IMR-90 (cell line): ENCODE results near the gene DLGAP4. TPM values are rescaled to one million over a fixed set of nuclear protein-coding genes. Genes with fewer than 3 reads are reported as not detected.
A peak's percentile ranks its signal among the peaks of the same experiment; 100 is the strongest.

Experiments used
- ATAC-seq: fragments of 200-7000 bp; cut with Tn5 transposase; 2 replicates; pipeline ENCODE4 v1.9.1; 2020; ENCODE audit warnings: low read depth, mild to moderate bottlenecking, moderate library complexity
- BruUV-seq: library from RNA; stranded (reverse); fragments of 400-500 nt; replicated peaks from 2 replicates; lab custom pipeline; 2021; lab: Mats Ljungman, UMichigan
- CTCF ChIA-PET: fragments of 300-600 bp; formaldehyde crosslinking; extraction: SDS; loops from one replicate; lab custom pipeline; 2021; ENCODE audit warnings: antibody characterized with exemption; lab: Yijun Ruan, JAX
- POLR2A ChIA-PET: fragments of 300-600 bp; sonication (Branson Sonifier 250); formaldehyde crosslinking; loops from one replicate; lab custom pipeline; 2022; ENCODE audit warnings: antibody characterized with exemption; ENCODE audit not compliant: unreplicated experiment; lab: Charles Lee
- DNase-seq: peaks from one replicate; pipeline ENCODE4 v3.0.0; 2013
- H2AFZ ChIP-seq: replicated peaks from 2 replicates; pipeline ENCODE3; 2013; ENCODE audit warnings: low read length, mild to moderate bottlenecking; ENCODE audit not compliant: poor library complexity
- H2AK5ac ChIP-seq: 2 replicates; pipeline ENCODE4 v1.6.1; 2013; ENCODE audit warnings: low read depth, low read length, inconsistent platforms
- H2AK9ac ChIP-seq: replicated peaks from 2 replicates; pipeline ENCODE3; 2013; ENCODE audit warnings: mild to moderate bottlenecking, low read depth, low read length, moderate library complexity; ENCODE audit not compliant: poor library complexity
- H2BK120ac ChIP-seq: 2 replicates; pipeline ENCODE4 v1.6.1; 2013; ENCODE audit warnings: low read depth, low read length, inconsistent platforms
- H2BK15ac ChIP-seq: 3 replicates; pipeline ENCODE4 v1.6.1; 2013; ENCODE audit warnings: low read depth, low read length, inconsistent platforms
- H2BK20ac ChIP-seq: 2 replicates; pipeline ENCODE4 v1.6.1; 2013; ENCODE audit warnings: low read depth, mild to moderate bottlenecking, inconsistent platforms, low read length, moderate library complexity
- H2BK5ac ChIP-seq: 2 replicates; pipeline ENCODE4 v1.6.1; 2013; ENCODE audit warnings: mild to moderate bottlenecking, low read depth, low read length, inconsistent platforms; ENCODE audit not compliant: poor library complexity, severe bottlenecking
- H3K14ac ChIP-seq: replicated peaks from 2 replicates; pipeline ENCODE4 v1.6.1; 2013; ENCODE audit warnings: low read depth, low read length, inconsistent platforms
- H3K18ac ChIP-seq: 2 replicates; pipeline ENCODE4 v1.6.1; 2013; ENCODE audit warnings: low read depth, low read length, control low read depth
- H3K23ac ChIP-seq: 2 replicates; pipeline ENCODE4 v1.6.1; 2013; ENCODE audit warnings: low read depth, low read length, inconsistent platforms
- H3K27ac ChIP-seq: 2 replicates; pipeline ENCODE4 v1.5.1; 2013; ENCODE audit warnings: mild to moderate bottlenecking, control low read depth, low read length; ENCODE audit not compliant: insufficient read depth
- H3K27me3 ChIP-seq: 2 replicates; pipeline ENCODE4 v1.6.1; 2013; ENCODE audit warnings: low read length; ENCODE audit not compliant: control insufficient read depth, insufficient read depth
- H3K36me3 ChIP-seq: 2 replicates; pipeline ENCODE4 v1.6.1; 2013; ENCODE audit warnings: low read length, mixed read lengths; ENCODE audit not compliant: control insufficient read depth, insufficient read depth
- H3K4ac ChIP-seq: 2 replicates; pipeline ENCODE4 v1.6.1; 2013; ENCODE audit warnings: low read depth, low read length, inconsistent platforms
- H3K4me1 ChIP-seq: 2 replicates; pipeline ENCODE4 v1.6.1; 2013; ENCODE audit warnings: low read length, mixed read lengths; ENCODE audit not compliant: control insufficient read depth, insufficient read depth
- H3K4me2 ChIP-seq: 2 replicates; pipeline ENCODE4 v1.6.1; 2013; ENCODE audit warnings: low read depth, mild to moderate bottlenecking, control low read depth, low read length, moderate library complexity
- H3K4me3 ChIP-seq: 2 replicates; pipeline ENCODE4 v1.5.1; 2013; ENCODE audit warnings: low read depth, mild to moderate bottlenecking, control low read depth, low read length, moderate library complexity; ENCODE audit not compliant: insufficient read depth
- H3K56ac ChIP-seq: 2 replicates; pipeline ENCODE4 v1.6.1; 2013; ENCODE audit warnings: low read length, inconsistent platforms; ENCODE audit not compliant: insufficient read depth; ENCODE audit errors: extremely low read depth
- H3K79me1 ChIP-seq, 2 experiments: 2 replicates each; pipeline ENCODE4 v1.6.1; 2013; ENCODE audit warnings: low read length in 2 of 2, inconsistent platforms in 1 of 2, low read depth in 1 of 2
- H3K9ac ChIP-seq: 2 replicates; pipeline ENCODE4 v1.6.1; 2013; ENCODE audit warnings: low read depth, low read length, control low read depth
- H3K9me1 ChIP-seq: 2 replicates; pipeline ENCODE4 v1.6.1; 2013; ENCODE audit warnings: low read length, inconsistent platforms; ENCODE audit not compliant: insufficient read depth
- H3K9me3 ChIP-seq: 2 replicates; pipeline ENCODE4 v1.6.1; 2013; ENCODE audit warnings: low read length; ENCODE audit not compliant: control insufficient read depth, insufficient read depth
- H4K20me1 ChIP-seq: 2 replicates; pipeline ENCODE4 v1.6.1; 2013; ENCODE audit warnings: low read length, inconsistent platforms; ENCODE audit not compliant: insufficient read depth
- H4K5ac ChIP-seq: 2 replicates; pipeline ENCODE4 v1.6.1; 2013; ENCODE audit warnings: mild to moderate bottlenecking, low read depth, low read length, control low read depth
- H4K8ac ChIP-seq, 2 experiments: 2 replicates each; pipeline ENCODE4 v1.6.1; 2013; ENCODE audit warnings: low read depth in 2 of 2, low read length in 2 of 2, control low read depth in 1 of 2, inconsistent platforms in 1 of 2
- H4K91ac ChIP-seq: 2 replicates; pipeline ENCODE4 v1.6.1; 2013; ENCODE audit warnings: low read depth, low read length, inconsistent platforms; ENCODE audit not compliant: insufficient read depth
- BHLHE40 ChIP-seq: fragments of 150-350 bp; IDR thresholded peaks from 2 replicates; pipeline ENCODE4 v1.6.1; 2016; ENCODE audit warnings: mild to moderate bottlenecking, low read depth, low read length
- CEBPB ChIP-seq: IDR thresholded peaks from 2 replicates; pipeline ENCODE4 v1.6.1; 2012; ENCODE audit warnings: low read depth, low read length, improper control_type of control experiment
- CHD1 ChIP-seq: IDR thresholded peaks from 2 replicates; pipeline ENCODE4 v1.6.1; 2012; ENCODE audit warnings: low read depth, low read length, improper control_type of control experiment
- FOS ChIP-seq: fragments of 150-350 bp; IDR thresholded peaks from 2 replicates; pipeline ENCODE4 v1.6.1; 2016; ENCODE audit warnings: low read depth, low read length
- MAFK ChIP-seq: IDR thresholded peaks from 2 replicates; pipeline ENCODE4 v1.6.1; 2012; ENCODE audit warnings: low read depth, low read length, improper control_type of control experiment
- MAZ ChIP-seq: IDR thresholded peaks from 2 replicates; pipeline ENCODE4 v1.6.1; 2012; ENCODE audit warnings: low read depth, mild to moderate bottlenecking, low read length, improper control_type of control experiment, moderate library complexity, borderline replicate concordance
- NFE2L2 ChIP-seq: fragments of 150-350 bp; IDR thresholded peaks from 2 replicates; pipeline ENCODE4 v1.6.1; 2016; ENCODE audit warnings: low read depth, mild to moderate bottlenecking, low read length
- POLR2A ChIP-seq: IDR thresholded peaks from 2 replicates; pipeline ENCODE4 v1.6.1; 2012; ENCODE audit warnings: mild to moderate bottlenecking, low read depth, low read length
- RCOR1 ChIP-seq: IDR thresholded peaks from 2 replicates; pipeline ENCODE4 v1.6.1; 2012; ENCODE audit warnings: mild to moderate bottlenecking, low read length, improper control_type of control experiment; ENCODE audit not compliant: insufficient replicate concordance
- RFX5 ChIP-seq: IDR thresholded peaks from 2 replicates; pipeline ENCODE4 v1.8.0; 2012; ENCODE audit warnings: low read depth, mild to moderate bottlenecking, low read length, moderate library complexity
- SMC3 ChIP-seq: fragments of 150-350 bp; IDR thresholded peaks from 2 replicates; pipeline ENCODE4 v1.6.1; 2016; ENCODE audit warnings: low read depth, mild to moderate bottlenecking, antibody characterized with exemption, low read length, moderate library complexity
- WGBS, 2 experiments: methylation state at CpG; one replicate each; pipeline versions ENCODE4 v1.1.5 to v1.1.7; 2013; ENCODE audit warnings: missing lambda C conversion rate in 2 of 2; ENCODE audit not compliant: insufficient read length in 1 of 2; ENCODE audit errors: extremely low coverage in 2 of 2; 5-methylcytosine and 5-hydroxymethylcytosine counted together
- dilution Hi-C: fragments of 300-500 bp; cut with HindIII; formaldehyde crosslinking; loops from one replicate; pipeline ENCODE4 v1.14.3; 2018; ENCODE audit warnings: low sequenced_read_pairs; ENCODE audit not compliant: unreplicated experiment
- in situ Hi-C: fragments of 300-500 bp; cut with MboI; formaldehyde crosslinking; loops from 3 replicates; pipeline ENCODE4 v1.14.3; 2019; ENCODE audit warnings: low sequenced_read_pairs, inconsistent platforms, mixed read lengths
- intact Hi-C: fragments of 100-400 bp; cut with micrococcal nuclease; formaldehyde crosslinking; loops from 2 replicates; pipeline ENCODE4 v1.10.0; 2022
- polyA plus RNA-seq, 3 experiments: library from polyadenylated mRNA; depleted of rRNA; stranded (reverse); fragments of >200 nt; gene quantifications; 2 replicates each; pipeline ENCODE4 v1.2.3, GENCODE V29; 2012; ENCODE audit warnings: low replicate concordance in 1 of 3
- total RNA-seq: library from RNA; depleted of rRNA; stranded (reverse); fragments of >200 nt; gene quantifications from 2 replicates; pipeline ENCODE4 v1.2.3, GENCODE V29; 2012
- TF ChIP-seq, protein P1 (sequence below): fragments of 150-350 bp; IDR thresholded peaks from 2 replicates; pipeline ENCODE4 v1.6.1; 2017; ENCODE audit warnings: mild to moderate bottlenecking, antibody characterized with exemption, low read length, low read depth
- TF ChIP-seq, protein P2 (sequence below): fragments of 150-350 bp; IDR thresholded peaks from 2 replicates; pipeline ENCODE4 v1.6.1; 2016; ENCODE audit warnings: low read depth, mild to moderate bottlenecking, low read length, moderate library complexity, borderline replicate concordance

DLGAP4 gene
- total and polyA plus RNA-seq, 2 of the 4 experiments (the other 2 are of a cell fraction), result 32.3 to 73.2 TPM

DNA sequence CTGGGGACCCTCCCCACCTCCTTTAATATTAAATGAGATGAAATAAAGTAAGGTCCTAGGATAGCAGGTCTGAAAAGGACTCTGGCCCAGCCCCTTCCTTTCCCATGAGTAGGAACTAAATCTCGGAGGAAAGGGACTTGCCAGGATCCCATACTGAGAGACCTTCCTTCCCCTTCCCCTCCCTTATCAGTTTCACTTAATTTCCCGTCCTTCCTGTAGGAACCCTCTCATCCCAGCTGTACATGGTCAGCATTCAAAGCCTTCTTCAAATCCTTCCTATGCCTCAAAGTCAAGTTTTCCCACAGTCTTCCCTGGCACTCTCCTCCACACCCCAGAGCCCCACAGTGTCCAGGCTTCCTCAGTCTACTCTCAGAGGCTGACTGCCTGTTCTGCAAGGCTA, 163.8 kb downstream of the DLGAP4 start (continued):
- TF ChIP-seq, protein P1, sequence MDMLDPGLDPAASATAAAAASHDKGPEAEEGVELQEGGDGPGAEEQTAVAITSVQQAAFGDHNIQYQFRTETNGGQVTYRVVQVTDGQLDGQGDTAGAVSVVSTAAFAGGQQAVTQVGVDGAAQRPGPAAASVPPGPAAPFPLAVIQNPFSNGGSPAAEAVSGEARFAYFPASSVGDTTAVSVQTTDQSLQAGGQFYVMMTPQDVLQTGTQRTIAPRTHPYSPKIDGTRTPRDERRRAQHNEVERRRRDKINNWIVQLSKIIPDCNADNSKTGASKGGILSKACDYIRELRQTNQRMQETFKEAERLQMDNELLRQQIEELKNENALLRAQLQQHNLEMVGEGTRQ, result no peak
- no peak for TF ChIP-seq MAFK

DNA sequence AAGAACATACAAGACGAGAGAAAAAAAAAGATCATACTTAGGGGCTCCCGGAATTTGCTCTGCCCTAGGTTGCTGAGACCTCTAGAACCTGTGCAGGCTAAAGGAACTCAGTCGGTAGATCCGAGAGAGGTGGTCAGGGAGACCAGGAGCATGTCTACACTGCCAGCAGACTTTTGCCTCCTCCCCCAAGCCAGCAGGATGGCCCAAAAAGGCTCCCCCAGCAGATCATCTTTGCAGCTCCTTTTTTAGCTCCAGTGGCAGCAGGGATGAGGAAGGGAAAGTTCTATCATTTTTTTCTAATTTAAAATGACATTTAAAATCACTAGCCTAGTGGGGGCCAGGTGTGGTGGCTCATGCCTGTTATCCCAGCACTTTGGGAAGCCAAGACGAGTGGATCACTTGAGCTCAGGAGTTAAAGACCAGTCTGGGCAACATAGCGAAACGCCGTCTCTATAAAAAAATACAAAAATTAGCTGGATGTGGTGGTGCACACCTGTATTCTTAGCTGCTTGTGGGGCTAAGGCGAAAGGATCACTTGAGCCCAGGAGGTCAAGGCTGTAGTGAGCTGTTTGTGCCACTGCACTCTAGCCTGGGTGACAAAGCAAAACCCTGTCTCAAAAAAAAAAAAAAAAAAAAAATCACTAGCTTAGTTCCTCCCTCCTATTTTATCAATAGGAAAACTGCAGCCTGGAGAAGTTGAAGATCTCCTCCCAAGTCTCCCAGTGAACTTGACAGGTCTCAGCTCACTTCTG, 165.9 kb downstream of the DLGAP4 start:
- dilution Hi-C loops (no loop called here), in situ Hi-C loops (no loop called here), intact Hi-C loops (no loop called here)
- Histone ChIP-seq H4K91ac (no peak overlapping the region), H3K9ac (no peak overlapping the region), H3K4me3 (no peak overlapping the region), H3K4me2 (peak overlapping the region; percentile 79), H4K5ac (no peak overlapping the region), H3K9me1 (peaks cover 56% of the 10 kb centered on the region), H3K27ac (no peak overlapping the region), H3K79me1 (peaks cover 13 to 85% of the 10 kb centered on the region in 2 experiments; a peak in 3 of 4 replicates), H3K56ac (no peak overlapping the region; the same call in 1 of the 2 replicates), H2AK5ac (no peak overlapping the region), H2BK120ac (no peak overlapping the region), H3K4me1 (peaks cover 42% of the 10 kb centered on the region), H3K14ac (peak overlapping the region; percentile 31; the same call in 1 of the 2 replicates), H2AK9ac (no peak overlapping the region), H2BK20ac (no peak overlapping the region), H4K8ac (peak overlapping the region in 1 of 2 experiments; percentile 37; a peak in 1 of 4 replicates), H2AFZ (no peak overlapping the region), H3K36me3 (peaks cover 9% of the 10 kb centered on the region; the same call in 1 of the 2 replicates), H3K23ac (peak overlapping the region; percentile 55), H3K9me3 (no peaks in the 10 kb centered on the region), H2BK5ac (no peak overlapping the region), H3K4ac (peak overlapping the region; percentile 2; the same call in 1 of the 2 replicates), H3K18ac (no peak overlapping the region), H2BK15ac (no peak overlapping the region), H3K27me3 (no peaks in the 10 kb centered on the region), H4K20me1 (peaks cover 95% of the 10 kb centered on the region)
- DNase-seq (no peak), ATAC-seq (no peak)
- no TSS peak for BruUV-seq
- POLR2A ChIA-PET, result interaction anchor here (1.4 kb wide), 1 partner anchor 9 kb away, joined by 5 read pairs; no protein-coding TSS in a partner anchor
- CTCF ChIA-PET, result interaction anchor here (0.6 kb wide), 1 partner anchor 272 kb away, joined by 6 read pairs; no protein-coding TSS in a partner anchor
- WGBS, 2 experiments, result 86% methylated on average over 1 of the region's 9 CpGs; no CpG with 5 or more reads in 1 of the 2 experiments
- no peak for TF ChIP-seq CHD1
- TF ChIP-seq, protein P1, result no peak
- TF ChIP-seq FOS, result no peak
- no peak for TF ChIP-seq POLR2A
- no peak for TF ChIP-seq BHLHE40
- TF ChIP-seq, protein P2, sequence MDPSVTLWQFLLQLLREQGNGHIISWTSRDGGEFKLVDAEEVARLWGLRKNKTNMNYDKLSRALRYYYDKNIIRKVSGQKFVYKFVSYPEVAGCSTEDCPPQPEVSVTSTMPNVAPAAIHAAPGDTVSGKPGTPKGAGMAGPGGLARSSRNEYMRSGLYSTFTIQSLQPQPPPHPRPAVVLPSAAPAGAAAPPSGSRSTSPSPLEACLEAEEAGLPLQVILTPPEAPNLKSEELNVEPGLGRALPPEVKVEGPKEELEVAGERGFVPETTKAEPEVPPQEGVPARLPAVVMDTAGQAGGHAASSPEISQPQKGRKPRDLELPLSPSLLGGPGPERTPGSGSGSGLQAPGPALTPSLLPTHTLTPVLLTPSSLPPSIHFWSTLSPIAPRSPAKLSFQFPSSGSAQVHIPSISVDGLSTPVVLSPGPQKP, result no peak
- no peak for TF ChIP-seq SMC3
- no peak for TF ChIP-seq MAZ
- TF ChIP-seq CEBPB, result no peak
- TF ChIP-seq RCOR1, result no peak
- no peak for TF ChIP-seq NFE2L2
- no peak for TF ChIP-seq RFX5
